SU-DHL-6 (cell line): ENCODE measurements around the gene LAD1.

Experiments
- EZH2phosphoT487 ChIP-seq: fragments of 200-600 bp; sonication (generic), shearing (Covaris generic); conservative IDR thresholded peaks from 2 replicates; pipeline ENCODE4 v1.6.1; 2018; ENCODE audit warnings: mild to moderate bottlenecking, antibody characterized with exemption, low read length, moderate library complexity, mixed read lengths
- TF ChIP-seq, protein P1 (sequence below): fragments of 200-600 bp; sonication (generic); IDR thresholded peaks from one replicate; pipeline ENCODE4 v1.5.1; 2017; ENCODE audit warnings: antibody characterized with exemption, mild to moderate bottlenecking, low read length, moderate library complexity; ENCODE audit not compliant: insufficient read depth, poor library complexity, severe bottlenecking

DNA sequence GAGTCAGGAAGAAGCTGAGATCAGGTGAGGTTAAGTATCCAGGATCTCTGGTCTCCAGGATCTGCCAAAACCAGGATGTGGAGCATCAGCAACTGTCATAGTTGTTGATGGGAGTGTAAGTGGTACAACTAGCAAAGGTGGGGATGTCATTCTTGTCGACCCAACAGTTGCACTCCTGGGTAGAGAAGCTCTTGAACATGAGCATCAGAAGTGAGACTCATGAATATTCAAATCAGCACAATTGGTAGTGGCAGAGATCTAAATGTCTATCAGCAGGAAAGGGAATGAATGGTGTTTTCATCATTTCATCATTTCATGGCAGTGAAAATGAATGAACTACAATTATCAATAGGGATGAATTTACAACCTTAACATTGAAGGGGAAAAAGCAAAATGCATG is 4.2 kb upstream of the LAD1 start:
- TF ChIP-seq, protein P1, sequence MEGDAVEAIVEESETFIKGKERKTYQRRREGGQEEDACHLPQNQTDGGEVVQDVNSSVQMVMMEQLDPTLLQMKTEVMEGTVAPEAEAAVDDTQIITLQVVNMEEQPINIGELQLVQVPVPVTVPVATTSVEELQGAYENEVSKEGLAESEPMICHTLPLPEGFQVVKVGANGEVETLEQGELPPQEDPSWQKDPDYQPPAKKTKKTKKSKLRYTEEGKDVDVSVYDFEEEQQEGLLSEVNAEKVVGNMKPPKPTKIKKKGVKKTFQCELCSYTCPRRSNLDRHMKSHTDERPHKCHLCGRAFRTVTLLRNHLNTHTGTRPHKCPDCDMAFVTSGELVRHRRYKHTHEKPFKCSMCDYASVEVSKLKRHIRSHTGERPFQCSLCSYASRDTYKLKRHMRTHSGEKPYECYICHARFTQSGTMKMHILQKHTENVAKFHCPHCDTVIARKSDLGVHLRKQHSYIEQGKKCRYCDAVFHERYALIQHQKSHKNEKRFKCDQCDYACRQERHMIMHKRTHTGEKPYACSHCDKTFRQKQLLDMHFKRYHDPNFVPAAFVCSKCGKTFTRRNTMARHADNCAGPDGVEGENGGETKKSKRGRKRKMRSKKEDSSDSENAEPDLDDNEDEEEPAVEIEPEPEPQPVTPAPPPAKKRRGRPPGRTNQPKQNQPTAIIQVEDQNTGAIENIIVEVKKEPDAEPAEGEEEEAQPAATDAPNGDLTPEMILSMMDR, result no peak
- no peak for TF ChIP-seq EZH2phosphoT487
